ENCODE measurements around the gene GATAD2B.

- TF ChIP-seq HMGXB4 (CRISPR knock-in tag; IDR thresholded peaks at IDR 0.05): no peak
- no peak for TF ChIP-seq CTCF (IDR thresholded peaks at IDR 0.05)
- TF ChIP-seq ZNF317 (CRISPR knock-in tag; IDR thresholded peaks at IDR 0.05; ENCODE audit: borderline replicate concordance, low read depth): no peak
These were observed 5.5 kb upstream of the GATAD2B start for GRCh38 chr1:153928245-153928644.

Data from WTC11 (cell line).